Breast epithelium (tissue), 3 donors: ENCODE results near the gene ALK.

ENCODE experiments used
- CTCF ChIP-seq, 3 donors: fragments of 450-650 bp; IDR thresholded peaks; one replicate each; pipeline ENCODE4 v1.5.1; 2016 to 2017; ENCODE audit warnings: antibody characterized with exemption in 3 of 3, mild to moderate bottlenecking in 3 of 3, moderate library complexity in 3 of 3
- POLR2A ChIP-seq: fragments of 450-650 bp; IDR thresholded peaks from one replicate; pipeline ENCODE4 v1.6.1; 2016; ENCODE audit warnings: antibody characterized with exemption, mild to moderate bottlenecking, moderate library complexity

- TF ChIP-seq CTCF (IDR thresholded peaks at IDR 0.05) (no peak), POLR2A (no peak)
Measured at GRCh38 chr2:29325544-29325943, 595.8 kb downstream of the ALK start.
